ENCODE results near the gene MTFR1L. TPM values are rescaled to one million over a fixed set of nuclear protein-coding genes. Genes with fewer than 3 reads are reported as not detected.
"Not testable (repeated sequence)": the region's sequence is repeated elsewhere in the genome, so short reads cannot be mapped to it uniquely, and the experiment has no call there.

The MTFR1L gene
- total RNA-seq, 1 donor from 2014 or later, result 53.8 TPM

GRCh38 chr1:25821112-25821476 is 1.3 kb downstream of the MTFR1L start:
- no peak for DNase-seq (ENCODE audit: low spot score)

DNA sequence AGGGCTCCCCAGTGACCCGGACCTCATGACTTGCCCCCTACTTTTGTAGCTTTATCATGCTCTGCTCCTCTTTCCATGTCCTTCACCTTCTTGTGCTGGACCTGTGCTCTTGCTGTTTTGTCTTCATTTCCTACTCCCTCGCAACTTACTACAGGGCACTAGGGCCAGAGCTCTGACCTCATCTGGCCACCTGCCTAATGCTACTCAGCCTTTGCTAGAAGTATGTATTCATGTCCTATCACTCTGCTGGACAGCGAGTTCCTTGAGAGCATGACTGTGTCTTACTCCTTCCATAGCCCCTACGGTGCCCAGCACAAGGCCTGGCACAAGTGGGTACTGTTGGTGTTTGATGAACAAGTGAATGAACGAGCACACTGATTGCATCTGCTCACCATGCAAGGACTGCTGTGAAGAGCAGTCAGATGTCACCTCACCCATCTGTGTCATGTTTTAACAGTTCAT is 1.9 kb downstream of the MTFR1L start:
- no peak for DNase-seq (ENCODE audit: low spot score)

DNA sequence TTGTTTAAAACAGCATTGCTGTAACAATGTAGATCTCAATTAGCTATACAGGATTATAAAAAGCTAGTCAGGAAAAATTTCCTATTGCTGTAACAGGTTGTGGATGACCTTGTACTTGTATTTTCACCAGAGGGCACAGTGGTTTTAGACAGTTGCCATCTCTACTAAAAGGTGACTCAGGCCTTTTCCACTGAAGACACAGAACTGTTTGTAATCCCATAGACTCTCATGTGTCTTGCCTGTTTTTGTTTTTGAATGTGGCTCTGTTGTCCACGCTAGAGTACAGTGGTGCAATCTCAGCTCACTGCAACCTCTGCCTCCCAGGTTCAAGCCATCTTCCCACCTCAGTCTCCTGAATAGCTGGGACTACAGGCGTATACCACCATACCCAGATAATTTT is 5.9 kb downstream of the MTFR1L start:
- DNase-seq (ENCODE audit: low spot score), result no peak

GRCh38 chr1:25826571-25826970 is 6.8 kb downstream of the MTFR1L start:
- DNase-seq (ENCODE audit: low spot score), result no peak

GRCh38 chr1:25828491-25828890 is 8.7 kb downstream of the MTFR1L start:
- DNase-seq (ENCODE audit: low spot score), result no peak

DNA sequence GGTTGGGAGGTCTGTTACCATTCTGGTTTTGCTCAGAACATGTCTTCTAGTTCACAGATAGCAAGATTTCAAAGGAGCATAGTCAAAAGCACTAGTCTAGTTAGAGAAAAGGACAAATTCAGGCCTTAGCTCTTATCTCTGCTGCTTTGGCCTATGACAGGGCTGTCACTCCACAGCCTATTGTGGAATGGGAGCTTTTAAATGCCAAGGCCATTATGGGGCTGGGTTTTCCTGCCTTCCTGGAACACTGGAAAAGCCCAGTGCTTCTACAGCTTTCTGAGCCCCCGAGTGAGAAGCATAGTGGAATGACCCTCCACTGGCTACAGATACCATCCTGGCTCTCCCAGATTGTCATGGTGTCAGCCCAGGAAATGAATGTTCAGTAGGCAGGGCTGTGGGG is 9.3 kb downstream of the MTFR1L start:
- no peak for DNase-seq (ENCODE audit: low spot score)

DNA sequence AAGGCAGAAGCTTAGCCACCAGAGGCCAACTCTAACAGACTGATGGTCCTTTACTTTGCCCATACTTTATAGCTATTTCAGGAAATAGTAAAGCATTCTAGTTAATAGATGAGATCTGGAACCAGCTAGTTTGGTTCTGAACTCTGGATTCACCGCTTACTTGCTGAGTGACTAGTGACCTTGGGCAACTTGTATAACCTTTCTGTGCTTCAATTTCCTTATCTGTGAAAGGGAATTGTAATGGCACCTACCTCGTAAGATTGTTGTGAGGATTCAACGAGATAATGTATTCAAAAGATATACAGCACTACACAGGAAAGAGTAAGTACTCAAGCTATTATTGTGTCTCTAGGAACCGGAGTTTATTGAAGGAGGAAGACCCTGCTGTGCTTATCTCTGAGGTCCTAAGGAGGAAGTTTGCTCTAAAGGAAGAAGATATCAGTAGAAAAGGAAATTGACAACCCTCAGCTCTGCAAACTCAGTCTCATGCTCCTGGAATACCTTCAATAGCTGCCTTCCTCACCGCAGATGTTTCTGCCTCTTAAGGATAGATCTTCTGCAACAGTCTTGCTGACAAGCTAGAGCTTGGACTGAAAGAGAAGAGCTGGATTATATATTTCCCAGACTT is 11.9 kb downstream of the MTFR1L start:
- DNase-seq (ENCODE audit: low spot score), result no peak

- DNase-seq (ENCODE audit: low spot score), result no peak
Observed at GRCh38 chr1:25832336-25833037, 12.7 kb downstream of the MTFR1L start.

- DNase-seq (ENCODE audit: low spot score), result no peak
Observed at GRCh38 chr1:25833158-25833557, 13.4 kb downstream of the MTFR1L start.

DNA sequence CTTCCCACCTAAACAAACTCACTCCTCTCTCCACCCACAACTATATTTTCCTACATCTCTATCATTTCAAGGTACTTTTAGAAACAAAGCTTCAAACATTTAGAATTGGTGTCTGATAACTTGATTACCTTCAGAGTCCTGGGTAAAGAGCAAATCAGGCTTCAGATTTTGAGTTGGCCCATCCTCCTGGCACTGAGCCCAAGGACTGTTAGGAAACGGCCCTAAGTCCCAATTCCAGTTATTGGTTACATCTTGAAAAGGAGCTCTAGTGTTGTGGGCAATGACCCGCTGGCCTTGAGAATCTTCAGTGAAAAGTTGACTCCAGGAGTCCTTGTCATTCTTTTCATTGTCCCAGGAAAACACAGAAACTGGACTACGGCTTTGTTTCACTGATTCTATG is 15.1 kb downstream of the MTFR1L start:
- DNase-seq (ENCODE audit: low spot score), result no peak

DNA sequence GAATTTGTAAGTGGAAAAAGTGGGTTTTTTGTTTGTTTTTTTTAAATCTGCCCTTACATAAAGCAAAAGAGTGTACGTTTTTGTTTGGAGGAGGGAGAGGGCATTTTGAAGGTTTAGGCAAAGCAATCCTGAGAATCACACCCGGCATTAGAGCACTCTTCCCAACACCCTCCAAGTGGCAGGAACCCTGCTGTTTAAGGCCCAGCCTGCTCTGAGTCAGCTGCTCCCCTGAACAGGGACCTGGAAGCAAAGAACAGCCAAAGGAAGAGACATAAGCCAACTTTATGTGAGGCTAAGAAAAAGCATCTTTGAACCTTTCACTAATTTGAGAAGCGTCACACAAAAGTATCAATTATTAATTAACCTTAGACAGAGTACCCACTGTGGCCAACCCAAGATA is 16.9 kb downstream of the MTFR1L start:
- no peak for DNase-seq (ENCODE audit: low spot score)

DNA sequence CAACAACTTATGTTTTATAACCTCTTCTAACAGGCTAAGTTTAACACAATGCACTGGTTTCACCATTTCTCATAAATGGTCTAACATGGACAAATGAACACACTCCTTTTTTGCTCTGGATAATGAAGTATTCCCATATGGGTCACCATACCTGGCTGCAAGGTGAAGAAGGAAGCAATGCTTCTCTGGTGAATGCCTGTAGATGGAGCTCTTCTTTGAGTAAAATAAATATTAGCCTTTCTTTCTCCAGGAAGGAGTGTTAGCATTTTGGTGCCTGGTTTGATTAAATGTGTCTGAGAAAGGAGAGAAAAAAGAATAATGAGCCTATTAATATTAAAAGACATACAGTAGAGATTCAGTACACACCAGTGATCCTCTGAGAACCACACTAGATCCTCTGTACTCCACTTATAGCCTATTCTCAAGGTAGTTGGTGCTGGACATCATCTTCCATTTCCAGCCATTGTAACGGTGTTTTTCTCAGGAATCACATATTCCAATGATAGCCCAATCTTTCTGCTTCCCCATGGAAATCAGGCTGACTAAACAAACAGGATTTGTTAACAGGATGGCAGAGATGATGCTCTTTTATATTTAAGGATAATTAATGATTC is 17.6 kb downstream of the MTFR1L start:
- DNase-seq (ENCODE audit: low spot score), result no peak

DNA sequence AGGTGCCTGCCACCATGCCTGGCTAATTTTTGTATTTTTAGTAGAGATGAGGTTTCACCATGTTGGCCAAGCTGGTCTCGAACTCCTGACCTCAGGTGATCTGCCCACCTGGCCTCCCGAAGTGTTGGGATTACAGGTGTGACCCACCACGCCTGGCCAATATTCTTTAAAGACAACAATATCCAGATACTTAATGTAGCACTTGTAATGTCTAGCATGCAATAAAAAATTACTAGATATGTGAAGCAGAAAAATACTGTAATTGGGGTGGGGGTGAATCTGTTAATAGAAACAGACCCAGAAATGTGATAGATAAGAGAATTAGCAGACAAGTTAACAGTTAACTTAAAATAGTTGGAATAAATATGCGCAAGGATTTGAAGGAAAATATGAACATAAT is 20.1 kb downstream of the MTFR1L start:
- DNase-seq (ENCODE audit: low spot score), result not testable (repeated sequence)

GRCh38 chr1:25843483-25843882 is 23.7 kb downstream of the MTFR1L start:
- no peak for DNase-seq (ENCODE audit: low spot score)

- no peak for DNase-seq (ENCODE audit: low spot score)
Observed at GRCh38 chr1:25844536-25845337, 25.0 kb downstream of the MTFR1L start.

DNA sequence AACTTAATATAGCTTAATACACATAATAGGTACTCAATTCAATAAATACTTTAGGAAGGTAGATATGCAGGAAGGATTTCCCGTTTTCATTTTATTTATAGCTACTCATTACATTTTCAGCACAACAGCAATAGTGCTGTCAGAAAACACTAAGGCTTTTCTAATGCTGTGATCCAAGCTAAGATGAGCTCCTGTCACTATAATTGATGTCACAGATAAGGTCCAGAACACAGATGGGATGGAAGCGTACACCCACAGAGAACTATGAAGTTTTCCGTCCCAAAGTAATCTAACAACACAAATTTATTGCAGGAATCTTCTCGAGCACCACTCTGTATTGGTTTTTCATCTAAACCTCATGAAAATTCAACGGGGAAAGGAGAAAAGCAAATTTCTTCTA is 25.9 kb downstream of the MTFR1L start:
- DNase-seq (ENCODE audit: low spot score), result no peak

GRCh38 chr1:25847929-25848328 is 28.2 kb downstream of the MTFR1L start:
- no peak for DNase-seq (ENCODE audit: low spot score)

- DNase-seq (ENCODE audit: low spot score), result no peak
Observed at GRCh38 chr1:25848531-25848930, 28.8 kb downstream of the MTFR1L start.

- DNase-seq (ENCODE audit: low spot score), result no peak
Observed at GRCh38 chr1:25854554-25854953, 34.8 kb downstream of the MTFR1L start.

- no peak for DNase-seq (ENCODE audit: low spot score)
Observed at GRCh38 chr1:25856856-25857255, 37.1 kb downstream of the MTFR1L start.

DNA sequence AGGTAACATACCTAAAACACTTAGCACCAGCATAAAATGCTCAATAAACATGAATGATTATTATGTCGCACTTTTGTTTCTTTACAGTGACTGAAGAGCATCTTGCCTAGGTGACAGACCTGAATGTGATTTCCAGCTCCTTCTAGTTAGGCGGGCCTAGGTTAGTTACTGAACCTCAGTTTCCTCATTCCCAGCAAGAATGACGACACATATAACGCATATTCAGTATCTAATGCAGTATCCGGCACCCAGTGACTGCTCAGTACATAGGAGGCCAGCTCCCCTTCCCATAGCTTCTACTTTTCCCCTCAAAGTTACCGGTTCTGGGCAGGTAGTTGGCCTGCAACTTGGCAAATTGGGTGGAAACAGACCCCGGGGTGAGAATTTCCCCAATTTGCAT is 38.7 kb downstream of the MTFR1L start:
- no peak for DNase-seq (ENCODE audit: low spot score)

Measured in mesenteric fat pad (tissue), 1 donor.